PC-9 (cell line): ENCODE data around the gene MAN1A1. TPM values are rescaled to one million over a fixed set of nuclear protein-coding genes. Genes with fewer than 3 reads are reported as not detected.

Source experiments
- BruUV-seq: library from RNA; stranded (reverse); fragments of 400-500 nt; replicated peaks from 2 replicates; lab custom pipeline; 2021; lab: Mats Ljungman, UMichigan
- CTCF ChIA-PET: fragments of 300-600 bp; sonication (Branson Sonifier 250); formaldehyde crosslinking; loops from one replicate; lab custom pipeline; 2022; ENCODE audit warnings: antibody characterized with exemption; lab: Charles Lee
- POLR2A ChIA-PET: fragments of 300-600 bp; sonication (Branson Sonifier 250); formaldehyde crosslinking; loops from one replicate; lab custom pipeline; 2022; ENCODE audit warnings: antibody characterized with exemption; ENCODE audit not compliant: unreplicated experiment; lab: Charles Lee
- DNase-seq, 2 experiments: peaks; one replicate each; pipeline versions ENCODE4 v3.0.0 to v3.0.0-alpha.2; 2015 to 2022; ENCODE audit warnings: mixed read lengths in 1 of 2
- H2AFZ ChIP-seq: fragments of 200-600 bp; sonication (generic); 2 replicates; pipeline ENCODE4 v1.8.1; 2017; ENCODE audit warnings: antibody characterized with exemption
- H3F3A ChIP-seq: fragments of 200-600 bp; sonication (generic); 2 replicates; pipeline ENCODE4 v1.8.1; 2017; ENCODE audit warnings: antibody characterized with exemption, mild to moderate bottlenecking, low read depth; ENCODE audit not compliant: insufficient read depth
- H3K27ac ChIP-seq: fragments of 200-600 bp; sonication (generic); 2 replicates; pipeline ENCODE4 v1.6.1; 2016; ENCODE audit warnings: mixed run types
- H3K27me3 ChIP-seq: fragments of 200-600 bp; sonication (generic); 2 replicates; pipeline ENCODE4 v1.6.1; 2016; ENCODE audit warnings: low read depth, mixed run types; ENCODE audit not compliant: insufficient read depth
- H3K36me3 ChIP-seq: fragments of 200-600 bp; sonication (generic); 2 replicates; pipeline ENCODE4 v1.6.1; 2016; ENCODE audit warnings: low read depth, mixed run types
- H3K4me1 ChIP-seq: fragments of 200-600 bp; sonication (generic); replicated peaks from 2 replicates; pipeline ENCODE4 v1.6.1; 2016; ENCODE audit warnings: mixed run types; ENCODE audit not compliant: insufficient read depth
- H3K4me2 ChIP-seq: fragments of 200-600 bp; sonication (generic); 2 replicates; pipeline ENCODE4 v1.6.1; 2017; ENCODE audit warnings: mixed run types
- H3K4me3 ChIP-seq: fragments of 200-600 bp; sonication (generic); 2 replicates; pipeline ENCODE4 v1.6.1; 2016; ENCODE audit warnings: mixed run types
- H3K79me2 ChIP-seq: fragments of 200-600 bp; sonication (generic); 2 replicates; pipeline ENCODE4 v1.6.1; 2017; ENCODE audit warnings: low read depth, mixed run types
- H3K9me2 ChIP-seq: fragments of 200-600 bp; sonication (generic); 2 replicates; pipeline ENCODE4 v1.8.1; 2017; ENCODE audit warnings: mild to moderate bottlenecking; ENCODE audit not compliant: insufficient read depth
- H3K9me3 ChIP-seq: fragments of 200-600 bp; sonication (generic); 2 replicates; pipeline ENCODE4 v1.8.1; 2016; ENCODE audit warnings: low read depth; ENCODE audit not compliant: insufficient read depth
- H4K20me1 ChIP-seq: fragments of 200-600 bp; sonication (generic); 2 replicates; pipeline ENCODE4 v1.8.1; 2017; ENCODE audit not compliant: insufficient read depth
- CTCF ChIP-seq: fragments of 200-600 bp; sonication (generic); conservative IDR thresholded peaks from 2 replicates; pipeline ENCODE4 v1.6.1; 2017; ENCODE audit warnings: mixed run types, antibody characterized with exemption, mild to moderate bottlenecking, moderate library complexity
- EZH2 ChIP-seq: fragments of 200-600 bp; sonication (generic); IDR thresholded peaks from 2 replicates; pipeline ENCODE4 v1.8.0; 2017; ENCODE audit warnings: antibody characterized with exemption, low read depth
- intact Hi-C: fragments of 100-400 bp; cut with micrococcal nuclease; formaldehyde crosslinking; loops from one replicate; pipeline ENCODE4 v1.10.0; 2022; ENCODE audit not compliant: unreplicated experiment
- total RNA-seq: library from RNA; stranded (reverse); gene quantifications from 2 replicates; pipeline ENCODE4 v1.2.3, GENCODE V29; 2021

Gene MAN1A1
- total RNA-seq, 1 experiment from 2014 or later, result 13.4 TPM

DNA sequence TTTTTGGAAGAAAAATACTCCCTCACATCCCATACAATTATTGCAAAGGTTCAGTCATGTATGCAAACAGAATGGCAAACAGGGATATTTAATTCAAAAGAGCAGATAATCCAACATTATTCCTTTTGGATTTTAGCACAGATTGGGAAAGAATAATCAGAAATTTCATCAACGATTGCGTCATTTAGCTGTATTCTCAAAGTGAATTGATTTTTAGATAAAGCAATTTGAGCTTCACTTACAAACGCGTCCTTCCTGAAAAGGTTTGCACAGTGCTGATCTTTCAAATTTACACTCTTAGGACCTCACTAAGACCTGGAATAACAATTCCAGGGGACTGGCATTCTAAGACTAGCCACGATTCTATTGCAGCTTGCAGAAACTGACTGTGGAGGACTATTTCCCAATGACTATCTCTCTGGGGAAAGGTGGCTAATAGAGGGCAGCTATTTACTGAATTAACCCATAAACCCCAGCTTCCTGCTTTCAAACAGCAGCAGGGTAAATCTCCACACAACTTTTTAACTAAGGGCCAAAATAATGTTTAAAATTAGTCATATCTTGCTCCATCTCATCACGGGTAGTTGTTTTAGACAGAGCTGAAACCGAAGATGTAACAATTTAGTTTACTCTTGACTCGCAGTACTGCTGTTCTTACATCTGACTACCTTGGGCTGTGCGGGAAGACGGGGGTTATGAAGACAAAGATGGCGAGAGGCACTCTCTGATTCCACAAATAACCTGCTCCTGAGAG is 139.9 kb downstream of the MAN1A1 start:
- H3K79me2 ChIP-seq, result no peaks in the 10 kb centered on the region
- no peak overlapping the region for H3K27ac ChIP-seq
- TF ChIP-seq EZH2, result no peak
- no peak for TF ChIP-seq CTCF
- no peak overlapping the region for H3K4me2 ChIP-seq
- H2AFZ ChIP-seq, result no peak overlapping the region
- H3K27me3 ChIP-seq, result no peaks in the 10 kb centered on the region
- POLR2A ChIA-PET, result no interaction called here
- H3K9me3 ChIP-seq, result no peaks in the 10 kb centered on the region
- H3K9me2 ChIP-seq, result no peaks in the 10 kb centered on the region
- no peaks in the 10 kb centered on the region for H4K20me1 ChIP-seq
- no peaks in the 10 kb centered on the region for H3K36me3 ChIP-seq
- H3K4me3 ChIP-seq, result no peak overlapping the region
- intact Hi-C loops, result no loop called here
- DNase-seq, result no peak
- H3F3A ChIP-seq, result no peaks in the 10 kb centered on the region
- H3K4me1 ChIP-seq, result no peaks in the 10 kb centered on the region
- CTCF ChIA-PET, result no interaction called here
- BruUV-seq, result no TSS peak

DNA sequence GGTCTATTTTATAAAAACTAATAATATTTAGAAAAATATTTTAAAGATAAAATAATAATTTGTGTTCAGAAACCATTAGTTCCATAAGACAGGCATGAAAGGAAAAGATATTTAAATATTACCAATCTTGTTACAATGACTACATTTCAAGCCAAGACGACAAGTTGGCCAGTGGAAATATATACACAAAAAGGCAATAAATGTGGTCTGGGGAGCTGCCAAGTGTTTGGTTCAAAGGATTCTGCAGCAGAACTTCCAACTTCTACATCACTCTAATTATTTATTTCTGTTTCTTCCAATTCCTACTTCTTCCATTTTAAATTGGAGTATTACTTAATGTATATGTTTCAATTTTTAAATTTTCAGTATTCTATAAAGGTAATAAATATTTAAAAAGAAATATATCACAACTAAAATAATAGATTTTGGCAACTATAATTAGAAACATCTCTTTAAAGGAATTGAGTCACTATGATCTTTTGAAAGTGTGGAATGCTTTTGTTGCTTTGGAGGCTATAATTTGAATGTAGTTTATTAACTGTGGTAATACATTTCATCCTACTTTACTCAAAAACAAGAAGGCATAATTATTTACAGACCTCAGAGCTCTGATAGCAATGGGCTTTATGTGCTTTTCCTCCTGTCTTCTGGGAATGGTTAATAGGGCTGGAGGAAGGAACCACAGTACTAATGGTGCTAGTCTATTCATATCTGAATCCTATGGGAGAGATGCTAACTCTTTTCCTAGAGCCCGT is 141.4 kb downstream of the MAN1A1 start:
- H3K79me2 ChIP-seq, result no peaks in the 10 kb centered on the region
- DNase-seq, result no peak
- H3K9me2 ChIP-seq, result no peaks in the 10 kb centered on the region
- H3K27ac ChIP-seq, result no peak overlapping the region
- POLR2A ChIA-PET, result no interaction called here
- no peak overlapping the region for H3K4me2 ChIP-seq
- no peaks in the 10 kb centered on the region for H3F3A ChIP-seq
- intact Hi-C loops, result no loop called here
- no peak overlapping the region for H3K4me3 ChIP-seq
- H3K27me3 ChIP-seq, result no peaks in the 10 kb centered on the region
- TF ChIP-seq EZH2, result no peak
- TF ChIP-seq CTCF, result no peak
- no peaks in the 10 kb centered on the region for H3K36me3 ChIP-seq
- H4K20me1 ChIP-seq, result no peaks in the 10 kb centered on the region
- no peaks in the 10 kb centered on the region for H3K9me3 ChIP-seq
- CTCF ChIA-PET, result no interaction called here
- H3K4me1 ChIP-seq, result no peaks in the 10 kb centered on the region
- no TSS peak for BruUV-seq
- H2AFZ ChIP-seq, result no peak overlapping the region

GRCh38 chr6:119207327-119207726 is 142.2 kb downstream of the MAN1A1 start:
- no peaks in the 10 kb centered on the region for H3F3A ChIP-seq
- no peak overlapping the region for H3K4me3 ChIP-seq
- no peaks in the 10 kb centered on the region for H3K9me2 ChIP-seq
- H3K36me3 ChIP-seq, result no peaks in the 10 kb centered on the region
- DNase-seq, result no peak
- intact Hi-C loops, result no loop called here
- TF ChIP-seq CTCF (no peak), EZH2 (no peak)
- ChIA-PET CTCF (no interaction called here), POLR2A (no interaction called here)
- no peak overlapping the region for H2AFZ ChIP-seq
- H4K20me1 ChIP-seq, result no peaks in the 10 kb centered on the region
- H3K9me3 ChIP-seq, result no peaks in the 10 kb centered on the region
- no peak overlapping the region for H3K4me2 ChIP-seq
- BruUV-seq, result no TSS peak
- no peak overlapping the region for H3K27ac ChIP-seq
- H3K4me1 ChIP-seq, result no peaks in the 10 kb centered on the region
- H3K79me2 ChIP-seq, result no peaks in the 10 kb centered on the region
- no peaks in the 10 kb centered on the region for H3K27me3 ChIP-seq
